Measurements from ENCODE around the gene C14orf119. TPM values are rescaled to one million over a fixed set of nuclear protein-coding genes. Genes with fewer than 3 reads are reported as not detected.

Gene C14orf119
- total RNA-seq, 2 experiments from 2014 or later: 49.2 to 51.1 TPM

DNA sequence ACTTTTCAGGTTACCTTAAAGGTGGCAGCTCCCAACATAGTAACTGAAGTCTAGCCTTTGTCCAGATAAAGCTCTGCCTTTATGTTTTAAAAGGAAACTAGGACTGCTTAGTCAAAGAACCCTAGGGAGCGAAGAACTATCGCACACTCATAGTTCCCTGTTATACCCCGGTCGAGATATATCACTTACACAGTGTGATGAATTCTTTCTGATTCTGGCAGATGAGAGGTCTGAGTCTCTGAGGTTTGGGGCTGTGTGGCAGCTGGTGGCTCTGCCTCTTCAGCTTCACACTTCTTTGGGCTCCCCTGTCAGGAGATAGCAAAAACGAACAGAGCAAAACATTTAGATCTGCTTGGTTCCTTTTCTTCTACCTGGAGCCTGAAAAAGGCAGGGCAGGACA lies 17.3 kb upstream of the C14orf119 start:
- intact Hi-C loops (cut with micrococcal nuclease): no loop called here
- DNase-seq: no peak
- no peak for ATAC-seq
- peak overlapping the region; percentile 30 for H3K27ac Mint-ChIP-seq
- peaks cover 5% of the 10 kb centered on the region for H3K4me1 Mint-ChIP-seq (ENCODE audit: low read depth)
- ChIA-PET CTCF (interaction anchor here (1.0 to 9.8 kb wide), 21 partner anchors 11 to 401 kb away, joined by 3 to 196 read pairs (median 10); partner anchors contain the start of genes ACIN1, AJUBA, C14orf119 and CDH24), POLR2A (interaction anchor here (1.1 to 2.3 kb wide), 3 partner anchors 12 to 17 kb away, joined by 3 to 12 read pairs (median 10); partner anchors contain the start of genes ACIN1 and C14orf119)
- no peaks in the 10 kb centered on the region for H3K27me3 Mint-ChIP-seq
- no peaks in the 10 kb centered on the region for H3K9me3 Mint-ChIP-seq
- no peak for TF ChIP-seq CTCF (IDR thresholded peaks at IDR 0.05)
- peaks cover 35% of the 10 kb centered on the region for H3K36me3 Mint-ChIP-seq (ENCODE audit: low read depth)
- no peak overlapping the region for H3K4me3 Mint-ChIP-seq

GRCh38 chr14:23078692-23079116 lies 16.6 kb upstream of the C14orf119 start:
- no peaks in the 10 kb centered on the region for H3K9me3 Mint-ChIP-seq
- ChIA-PET CTCF (interaction anchor here (0.7 to 9.8 kb wide), 10 partner anchors 10 to 107 kb away, joined by 3 to 196 read pairs (median 34); partner anchors contain the start of genes ACIN1, AJUBA, C14orf119 and CDH24), POLR2A (interaction anchor here (2.2 kb wide), 1 partner anchor 16 kb away, joined by 12 read pairs; the partner anchor contains the start of genes ACIN1 and C14orf119)
- DNase-seq (no peak), ATAC-seq (peak; percentile 37)
- peaks cover 5% of the 10 kb centered on the region for H3K4me1 Mint-ChIP-seq (ENCODE audit: low read depth)
- H3K36me3 Mint-ChIP-seq (ENCODE audit: low read depth): peaks cover 35% of the 10 kb centered on the region
- H3K4me3 Mint-ChIP-seq: no peak overlapping the region
- no peak for TF ChIP-seq CTCF (IDR thresholded peaks at IDR 0.05)
- intact Hi-C loops (cut with micrococcal nuclease): no loop called here
- no peaks in the 10 kb centered on the region for H3K27me3 Mint-ChIP-seq
- H3K27ac Mint-ChIP-seq: peak overlapping the region; percentile 38

- no peaks in the 10 kb centered on the region for H3K27me3 Mint-ChIP-seq
- DNase-seq (no peak), ATAC-seq (no peak)
- H3K4me1 Mint-ChIP-seq (ENCODE audit: low read depth): peaks cover 8% of the 10 kb centered on the region
- peaks cover 37% of the 10 kb centered on the region for H3K36me3 Mint-ChIP-seq (ENCODE audit: low read depth)
- CTCF ChIA-PET: interaction anchor here (0.9 to 4.9 kb wide), 5 partner anchors 8 to 149 kb away, joined by 3 to 29 read pairs (median 4); no protein-coding TSS in a partner anchor
- POLR2A ChIA-PET: no interaction called here
- no peak for TF ChIP-seq CTCF (IDR thresholded peaks at IDR 0.05)
- no peak overlapping the region for H3K4me3 Mint-ChIP-seq
- no peaks in the 10 kb centered on the region for H3K9me3 Mint-ChIP-seq
- intact Hi-C loops (cut with micrococcal nuclease): no loop called here
- H3K27ac Mint-ChIP-seq: peak overlapping the region; percentile 17
These were observed 15.6 kb upstream of the C14orf119 start for GRCh38 chr14:23079716-23080115.

- peaks cover 39% of the 10 kb centered on the region for H3K36me3 Mint-ChIP-seq (ENCODE audit: low read depth)
- DNase-seq: no peak
- H3K27ac Mint-ChIP-seq: peak overlapping the region; percentile 17
- H3K9me3 Mint-ChIP-seq: no peaks in the 10 kb centered on the region
- no peak for ATAC-seq
- H3K27me3 Mint-ChIP-seq: no peaks in the 10 kb centered on the region
- no peak overlapping the region for H3K4me3 Mint-ChIP-seq
- TF ChIP-seq CTCF (IDR thresholded peaks at IDR 0.05): no peak
- H3K4me1 Mint-ChIP-seq (ENCODE audit: low read depth): peaks cover 11% of the 10 kb centered on the region
- ChIA-PET POLR2A (interaction anchor here (1.2 to 1.7 kb wide), 2 partner anchors 9 to 14 kb away, joined by 5 to 7 read pairs; partner anchors contain the start of gene ACIN1), CTCF (interaction anchor here (0.9 to 4.9 kb wide), 6 partner anchors 9 to 150 kb away, joined by 3 to 29 read pairs (median 4); partner anchors contain the start of gene ACIN1)
- intact Hi-C loops (cut with micrococcal nuclease): no loop called here
These were observed 14.8 kb upstream of the C14orf119 start for GRCh38 chr14:23080474-23080873.

DNA sequence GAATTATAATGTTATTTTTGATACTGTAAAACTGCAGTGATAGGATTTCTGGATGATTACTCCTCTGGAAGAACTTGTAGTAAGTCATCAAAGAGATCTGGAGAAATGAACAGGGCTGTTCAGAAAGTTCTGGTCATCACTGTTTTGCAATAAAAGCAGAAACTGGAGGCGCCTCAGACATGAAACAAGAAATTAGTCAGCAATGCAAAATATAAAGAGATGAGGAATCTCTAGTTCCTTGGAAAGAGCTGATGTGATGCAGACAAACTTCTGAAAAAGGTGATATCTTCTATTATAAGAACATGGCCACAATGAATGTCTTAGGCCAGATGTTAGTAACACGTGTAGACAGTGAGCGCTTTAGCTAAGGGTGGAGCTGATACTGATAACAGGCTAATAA lies 9.8 kb upstream of the C14orf119 start:
- no peak for TF ChIP-seq CTCF (IDR thresholded peaks at IDR 0.05)
- ChIA-PET CTCF (interaction anchor here (0.8 to 8.6 kb wide), 6 partner anchors 8 to 35 kb away, joined by 3 to 84 read pairs (median 12); partner anchors contain the start of genes ACIN1, C14orf119 and CDH24), POLR2A (interaction anchor here (1.0 to 2.8 kb wide), 3 partner anchors 9 to 28 kb away, joined by 3 to 13 read pairs (median 3); partner anchors contain the start of genes ACIN1 and C14orf119)
- Mint-ChIP-seq H3K27me3 (no peaks in the 10 kb centered on the region), H3K36me3 (ENCODE audit: low read depth) (peaks cover 34% of the 10 kb centered on the region), H3K4me1 (ENCODE audit: low read depth) (peaks cover 32% of the 10 kb centered on the region), H3K9me3 (no peaks in the 10 kb centered on the region), H3K27ac (peak overlapping the region; percentile 75), H3K4me3 (no peak overlapping the region)
- intact Hi-C loops (cut with micrococcal nuclease): no loop called here
- no peak for DNase-seq
- ATAC-seq: peak; percentile 30

Measured in activated CD8-positive, alpha-beta T cell treated with anti-CD3 and anti-CD28 coated beads for 36 hours (primary cell).